Ascending aorta (tissue), 2 donors: ENCODE results near the gene HAGHL. TPM values are rescaled to one million over a fixed set of nuclear protein-coding genes. Genes with fewer than 3 reads are reported as not detected.
"Not testable (repeated sequence)": the region's sequence is repeated elsewhere in the genome, so short reads cannot be mapped to it uniquely, and the experiment has no call there.

ENCODE experiments used
- DNase-seq, 2 donors: peaks; one replicate each; pipeline ENCODE4 v3.0.0-alpha.2; 2019; ENCODE audit warnings: low spot score in 2 of 2
- H3K27ac ChIP-seq, 2 donors: fragments of 200-600 bp; sonication (generic); one replicate each; pipeline ENCODE4 v1.5.1; 2016 to 2017; ENCODE audit warnings: mild to moderate bottlenecking in 1 of 2
- H3K27me3 ChIP-seq: fragments of 200-600 bp; sonication (generic); one replicate; pipeline ENCODE4 v1.5.1; 2017
- H3K36me3 ChIP-seq, 2 donors: fragments of 200-600 bp; sonication (generic); one replicate each; pipeline ENCODE4 v1.5.1; 2016
- H3K4me1 ChIP-seq, 2 donors: fragments of 200-600 bp; sonication (generic); one replicate each; pipeline ENCODE4 v1.5.1; 2016 to 2017; ENCODE audit warnings: mild to moderate bottlenecking in 1 of 2
- H3K4me3 ChIP-seq, 2 donors: fragments of 200-600 bp; sonication (generic); one replicate each; pipeline ENCODE4 v1.5.1; 2016 to 2017; ENCODE audit warnings: mild to moderate bottlenecking in 1 of 2
- H3K9me3 ChIP-seq, 2 donors: fragments of 200-600 bp; sonication (generic); one replicate each; pipeline ENCODE4 v1.5.1; 2016
- CTCF ChIP-seq, 3 experiments: fragments of 200-600 bp in 2 of 3; fragments of 450-650 bp in 1 of 3; sonication (generic) in 2 of 3; IDR thresholded peaks; one replicate each; pipeline ENCODE4 v1.5.1; 2016 to 2019; ENCODE audit warnings: antibody characterized with exemption in 3 of 3, mild to moderate bottlenecking in 1 of 3, moderate library complexity in 1 of 3
- intact Hi-C: fragments of 100-400 bp; cut with DNase I; formaldehyde crosslinking; loops from one replicate; pipeline ENCODE4 v1.15.1; 2023
- total RNA-seq: library from RNA; depleted of rRNA; stranded (reverse); fragments of >200 nt; gene quantifications from one replicate; pipeline ENCODE4 v1.1.0, GENCODE V29; 2016

HAGHL gene
- total RNA-seq, 1 donor from 2014 or later: 9.7 TPM

GRCh38 chr16:741986-742629 is 15.2 kb downstream of the HAGHL start:
- no peaks in the 10 kb centered on the region for H3K27me3 ChIP-seq
- H3K4me1 ChIP-seq: peaks cover 4 to 17% of the 10 kb centered on the region in 2 donors
- TF ChIP-seq CTCF (IDR thresholded peaks at IDR 0.05): no peak
- H3K36me3 ChIP-seq: peaks cover under 1 to 10% of the 10 kb centered on the region in 2 donors
- H3K4me3 ChIP-seq: no peak overlapping the region
- intact Hi-C loops: loop anchor here (2.0 kb wide), 2 partner anchors 27 to 47 kb away; partner anchors contain the start of genes CHTF18, METRN and RPUSD1
- H3K27ac ChIP-seq: no peak overlapping the region
- DNase-seq: no peak
- no peaks in the 10 kb centered on the region for H3K9me3 ChIP-seq

GRCh38 chr16:742894-743293 is 16.0 kb downstream of the HAGHL start:
- H3K36me3 ChIP-seq, DNase-seq, H3K27me3 ChIP-seq, H3K9me3 ChIP-seq, H3K4me3 ChIP-seq, intact Hi-C loops, H3K27ac ChIP-seq: not testable (repeated sequence)
- H3K4me1 ChIP-seq: peaks cover 4 to 17% of the 10 kb centered on the region in 2 donors

- Histone ChIP-seq H3K27ac (no peak overlapping the region), H3K4me3 (no peak overlapping the region), H3K27me3 (no peaks in the 10 kb centered on the region), H3K9me3 (no peaks in the 10 kb centered on the region), H3K4me1 (peaks cover 4 to 17% of the 10 kb centered on the region in 2 donors), H3K36me3 (no peaks in the 10 kb centered on the region)
- TF ChIP-seq CTCF (IDR thresholded peaks at IDR 0.05): no peak
- DNase-seq: no peak
- intact Hi-C loops: no loop called here
Measured at GRCh38 chr16:743794-744500, 17.0 kb downstream of the HAGHL start.

GRCh38 chr16:745739-746138 is 18.8 kb downstream of the HAGHL start:
- no peak for DNase-seq
- no peak overlapping the region for H3K27ac ChIP-seq
- H3K4me3 ChIP-seq: no peak overlapping the region
- H3K9me3 ChIP-seq: no peaks in the 10 kb centered on the region
- no peak for TF ChIP-seq CTCF (IDR thresholded peaks at IDR 0.05)
- H3K27me3 ChIP-seq: no peaks in the 10 kb centered on the region
- intact Hi-C loops: no loop called here
- no peaks in the 10 kb centered on the region for H3K36me3 ChIP-seq
- H3K4me1 ChIP-seq: peaks cover 0 to 3% of the 10 kb centered on the region in 2 donors

- no peak for TF ChIP-seq CTCF (IDR thresholded peaks at IDR 0.05)
- intact Hi-C loops: no loop called here
- no peak overlapping the region for H3K27ac ChIP-seq
- no peaks in the 10 kb centered on the region for H3K27me3 ChIP-seq
- no peak overlapping the region for H3K4me3 ChIP-seq
- no peak for DNase-seq
- H3K4me1 ChIP-seq: no peaks in the 10 kb centered on the region
- H3K36me3 ChIP-seq: no peaks in the 10 kb centered on the region
- no peaks in the 10 kb centered on the region for H3K9me3 ChIP-seq
Measured at GRCh38 chr16:746637-747036, 19.7 kb downstream of the HAGHL start.

- no peak for TF ChIP-seq CTCF (IDR thresholded peaks at IDR 0.05)
- intact Hi-C loops: no loop called here
- no peaks in the 10 kb centered on the region for H3K36me3 ChIP-seq
- no peaks in the 10 kb centered on the region for H3K4me1 ChIP-seq
- no peak for DNase-seq
- no peaks in the 10 kb centered on the region for H3K9me3 ChIP-seq
- no peak overlapping the region for H3K27ac ChIP-seq
- H3K4me3 ChIP-seq: no peak overlapping the region
- H3K27me3 ChIP-seq: no peaks in the 10 kb centered on the region
Measured at GRCh38 chr16:747978-748746, 21.3 kb downstream of the HAGHL start.
